ENCODE data around the gene RHOU.

- TF ChIP-seq, protein P1, sequence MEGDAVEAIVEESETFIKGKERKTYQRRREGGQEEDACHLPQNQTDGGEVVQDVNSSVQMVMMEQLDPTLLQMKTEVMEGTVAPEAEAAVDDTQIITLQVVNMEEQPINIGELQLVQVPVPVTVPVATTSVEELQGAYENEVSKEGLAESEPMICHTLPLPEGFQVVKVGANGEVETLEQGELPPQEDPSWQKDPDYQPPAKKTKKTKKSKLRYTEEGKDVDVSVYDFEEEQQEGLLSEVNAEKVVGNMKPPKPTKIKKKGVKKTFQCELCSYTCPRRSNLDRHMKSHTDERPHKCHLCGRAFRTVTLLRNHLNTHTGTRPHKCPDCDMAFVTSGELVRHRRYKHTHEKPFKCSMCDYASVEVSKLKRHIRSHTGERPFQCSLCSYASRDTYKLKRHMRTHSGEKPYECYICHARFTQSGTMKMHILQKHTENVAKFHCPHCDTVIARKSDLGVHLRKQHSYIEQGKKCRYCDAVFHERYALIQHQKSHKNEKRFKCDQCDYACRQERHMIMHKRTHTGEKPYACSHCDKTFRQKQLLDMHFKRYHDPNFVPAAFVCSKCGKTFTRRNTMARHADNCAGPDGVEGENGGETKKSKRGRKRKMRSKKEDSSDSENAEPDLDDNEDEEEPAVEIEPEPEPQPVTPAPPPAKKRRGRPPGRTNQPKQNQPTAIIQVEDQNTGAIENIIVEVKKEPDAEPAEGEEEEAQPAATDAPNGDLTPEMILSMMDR (IDR thresholded peaks at IDR 0.05; ENCODE audit: low read depth, low read length) = no peak
- TF ChIP-seq EZH2phosphoT487 (IDR thresholded peaks at IDR 0.05; ENCODE audit: low read depth) = no peak
These were observed 35.5 kb downstream of the RHOU start for GRCh38 chr1:228770779-228771223.

Measured in OCI-LY3 (cell line).